ENCODE data around the gene ZIC1. TPM values are rescaled to one million over a fixed set of nuclear protein-coding genes. Genes with fewer than 3 reads are reported as not detected.

The ZIC1 gene
- total RNA-seq, 1 donor = not detected

DNA sequence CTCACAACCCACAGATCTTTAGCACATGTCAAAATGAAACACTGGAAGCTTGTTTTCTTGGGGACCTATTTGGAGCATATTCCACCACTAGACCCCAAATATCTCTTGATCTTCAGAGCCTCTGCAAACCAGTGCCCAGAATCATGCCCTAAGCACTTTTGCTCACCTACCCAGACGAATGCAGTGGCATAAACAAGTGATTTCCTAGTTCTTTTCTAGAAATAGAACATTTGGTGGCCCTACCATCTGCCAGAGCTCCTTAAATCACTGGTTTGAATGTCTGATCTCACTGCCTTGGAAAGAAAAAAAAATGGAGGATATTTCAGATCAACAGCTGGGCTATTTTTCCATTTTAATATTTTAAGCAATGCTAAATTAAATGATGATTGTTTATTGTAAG lies 8.2 kb upstream of the ZIC1 start:
- no peak overlapping the region for H3K4me3 ChIP-seq (ENCODE audit: low read depth, low read length)
- no peak for DNase-seq (ENCODE audit: low read depth)
- TF ChIP-seq, protein P1, sequence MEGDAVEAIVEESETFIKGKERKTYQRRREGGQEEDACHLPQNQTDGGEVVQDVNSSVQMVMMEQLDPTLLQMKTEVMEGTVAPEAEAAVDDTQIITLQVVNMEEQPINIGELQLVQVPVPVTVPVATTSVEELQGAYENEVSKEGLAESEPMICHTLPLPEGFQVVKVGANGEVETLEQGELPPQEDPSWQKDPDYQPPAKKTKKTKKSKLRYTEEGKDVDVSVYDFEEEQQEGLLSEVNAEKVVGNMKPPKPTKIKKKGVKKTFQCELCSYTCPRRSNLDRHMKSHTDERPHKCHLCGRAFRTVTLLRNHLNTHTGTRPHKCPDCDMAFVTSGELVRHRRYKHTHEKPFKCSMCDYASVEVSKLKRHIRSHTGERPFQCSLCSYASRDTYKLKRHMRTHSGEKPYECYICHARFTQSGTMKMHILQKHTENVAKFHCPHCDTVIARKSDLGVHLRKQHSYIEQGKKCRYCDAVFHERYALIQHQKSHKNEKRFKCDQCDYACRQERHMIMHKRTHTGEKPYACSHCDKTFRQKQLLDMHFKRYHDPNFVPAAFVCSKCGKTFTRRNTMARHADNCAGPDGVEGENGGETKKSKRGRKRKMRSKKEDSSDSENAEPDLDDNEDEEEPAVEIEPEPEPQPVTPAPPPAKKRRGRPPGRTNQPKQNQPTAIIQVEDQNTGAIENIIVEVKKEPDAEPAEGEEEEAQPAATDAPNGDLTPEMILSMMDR (IDR thresholded peaks at IDR 0.05; ENCODE audit: insufficient read depth, low read depth, low read length) = no peak

DNA sequence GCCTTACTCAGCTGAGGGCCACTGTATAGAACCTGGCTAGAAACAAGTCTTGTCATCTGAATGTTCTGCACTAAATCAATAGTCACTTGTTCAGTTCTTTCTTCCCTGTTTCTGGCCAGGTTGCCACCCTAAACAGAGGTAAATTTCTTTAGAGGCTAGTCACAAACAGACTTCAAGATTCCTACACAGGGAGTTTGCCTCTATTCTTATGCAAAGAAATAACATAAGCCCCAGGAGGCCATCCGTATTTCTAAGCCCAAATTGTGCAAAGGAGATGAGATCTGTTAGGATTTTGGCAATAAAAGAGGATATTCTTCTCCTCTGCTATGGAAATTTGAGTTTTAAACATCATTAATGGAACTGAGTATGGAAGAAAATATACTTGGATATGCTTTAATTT lies 7.7 kb upstream of the ZIC1 start:
- DNase-seq (ENCODE audit: low read depth) = no peak
- TF ChIP-seq, protein P1 (IDR thresholded peaks at IDR 0.05; ENCODE audit: insufficient read depth, low read depth, low read length) = no peak
- no peak overlapping the region for H3K4me3 ChIP-seq (ENCODE audit: low read depth, low read length)

DNA sequence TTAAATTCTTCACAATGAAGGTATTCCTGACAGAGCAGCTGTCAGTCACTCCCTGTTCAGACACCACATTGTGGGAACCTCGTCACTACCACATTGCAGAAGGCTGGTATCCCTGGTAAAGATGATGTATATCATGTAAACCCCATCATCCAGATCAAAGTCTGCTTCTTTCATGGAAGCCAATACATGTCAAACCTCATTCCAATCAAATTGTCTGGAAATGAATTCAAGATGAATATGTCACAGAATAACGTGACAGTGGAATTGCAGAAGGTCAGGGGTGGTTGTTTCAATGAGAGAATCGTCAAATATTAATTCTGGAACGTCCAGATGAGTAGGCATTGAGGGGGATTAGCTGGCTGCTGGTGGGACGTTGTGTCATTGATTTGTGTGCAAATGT lies 7.0 kb upstream of the ZIC1 start:
- DNase-seq (ENCODE audit: low read depth) = no peak
- no peak overlapping the region for H3K4me3 ChIP-seq (ENCODE audit: low read depth, low read length)
- TF ChIP-seq, protein P1 (IDR thresholded peaks at IDR 0.05; ENCODE audit: insufficient read depth, low read depth, low read length) = no peak

DNA sequence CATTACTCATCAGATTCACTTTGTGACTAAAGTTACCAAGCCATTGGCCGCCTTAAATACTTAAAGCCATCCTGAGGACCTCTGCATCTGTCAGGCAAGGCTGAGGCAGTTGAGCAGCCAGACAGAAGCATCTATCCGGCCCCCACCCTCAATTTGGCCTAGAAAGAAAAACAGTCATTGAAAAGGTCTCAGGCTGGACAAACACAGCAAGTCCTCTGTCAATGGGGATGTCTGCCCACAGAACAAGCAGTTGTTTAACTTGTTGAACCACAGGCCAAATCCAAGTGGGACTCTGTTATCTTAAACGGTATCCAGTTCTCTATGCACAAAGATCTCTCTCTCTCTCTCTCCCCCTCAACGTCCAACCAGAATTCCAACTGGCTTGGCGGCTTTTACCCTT lies 5.7 kb upstream of the ZIC1 start:
- H3K4me3 ChIP-seq (ENCODE audit: low read depth, low read length) = no peak overlapping the region
- TF ChIP-seq, protein P1 (IDR thresholded peaks at IDR 0.05; ENCODE audit: insufficient read depth, low read depth, low read length) = no peak
- no peak for DNase-seq (ENCODE audit: low read depth)

DNA sequence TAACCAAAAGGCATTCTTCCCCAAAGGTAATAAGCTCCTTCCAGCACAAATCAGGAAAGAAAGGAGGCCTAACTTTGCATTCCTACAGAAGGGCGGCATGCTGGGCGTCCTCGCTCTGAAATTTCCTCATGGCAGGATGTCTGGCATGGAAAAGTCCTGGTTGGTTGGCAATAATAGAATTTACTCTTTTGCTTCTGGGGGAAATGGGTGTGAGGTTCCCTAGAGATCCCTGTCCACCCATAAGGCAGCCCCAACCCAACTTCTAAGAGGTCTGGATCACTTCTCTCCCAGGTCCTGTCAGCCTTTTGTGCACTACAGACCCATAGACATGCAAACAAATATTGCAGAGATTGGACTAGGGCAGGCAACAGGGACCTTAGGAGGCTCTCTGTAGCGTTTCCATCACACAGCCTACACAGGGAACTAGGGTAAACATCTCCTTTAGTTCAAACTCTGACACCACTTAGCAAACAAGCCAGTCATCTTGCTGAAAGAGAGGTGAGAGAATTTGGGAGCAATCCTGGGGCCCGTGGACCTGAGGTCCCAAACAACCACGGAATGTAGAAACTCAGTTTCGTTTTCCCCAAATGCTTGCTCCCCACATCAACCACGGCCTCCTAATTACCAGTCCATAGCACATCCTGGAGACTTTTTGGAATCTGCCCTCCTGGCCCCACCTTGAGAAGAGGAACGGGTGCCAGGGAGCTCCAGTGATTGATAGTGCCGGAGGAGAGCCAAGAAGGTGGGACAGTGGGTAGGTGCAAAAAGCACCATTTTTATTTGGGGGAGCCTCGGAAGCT lies 5.0 kb upstream of the ZIC1 start:
- DNase-seq (ENCODE audit: low read depth) = no peak
- TF ChIP-seq, protein P1 (IDR thresholded peaks at IDR 0.05; ENCODE audit: insufficient read depth, low read depth, low read length) = no peak
- no peak overlapping the region for H3K4me3 ChIP-seq (ENCODE audit: low read depth, low read length)

DNA sequence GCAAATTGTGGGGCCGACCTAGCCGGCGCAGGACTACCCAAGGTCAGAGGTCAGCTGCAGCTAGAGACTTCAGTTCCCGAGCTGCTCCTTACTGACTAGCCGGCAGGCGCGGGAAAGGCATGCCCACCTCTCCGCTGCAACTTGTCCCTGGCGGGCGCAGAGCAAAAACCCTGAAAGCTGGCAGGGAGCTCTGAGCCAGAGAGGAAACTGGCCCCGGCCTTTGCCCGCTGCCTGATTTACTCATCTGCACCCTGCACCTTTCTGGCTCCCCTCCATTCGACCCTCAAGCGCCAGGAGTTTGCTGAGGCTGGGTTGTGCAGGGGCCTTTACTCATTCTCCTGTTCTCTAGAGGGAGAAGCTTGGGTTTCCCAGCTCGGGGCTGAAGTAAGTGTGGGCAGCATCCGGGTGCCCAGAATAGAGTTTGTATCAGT lies 4.3 kb upstream of the ZIC1 start:
- TF ChIP-seq, protein P1 (IDR thresholded peaks at IDR 0.05; ENCODE audit: insufficient read depth, low read depth, low read length) = no peak
- H3K4me3 ChIP-seq (ENCODE audit: low read depth, low read length) = no peak overlapping the region
- DNase-seq (ENCODE audit: low read depth) = no peak
